Head of caudate nucleus (tissue), 42 donors: ENCODE measurements around the gene FAT1.
A peak's percentile ranks its signal among the peaks of the same experiment; 100 is the strongest.

Experiments used
- DNase-seq, 42 donors: peaks; one replicate each; pipeline versions ENCODE4 v3.0.0 to v3.0.0-alpha.2; 2020 to 2021; ENCODE audit warnings: mixed read lengths in 7 of 42
- intact Hi-C: fragments of 100-400 bp; cut with DNase I; formaldehyde crosslinking; loops from one replicate; pipeline ENCODE4 v1.15.0; 2022

The FAT1 gene

DNA sequence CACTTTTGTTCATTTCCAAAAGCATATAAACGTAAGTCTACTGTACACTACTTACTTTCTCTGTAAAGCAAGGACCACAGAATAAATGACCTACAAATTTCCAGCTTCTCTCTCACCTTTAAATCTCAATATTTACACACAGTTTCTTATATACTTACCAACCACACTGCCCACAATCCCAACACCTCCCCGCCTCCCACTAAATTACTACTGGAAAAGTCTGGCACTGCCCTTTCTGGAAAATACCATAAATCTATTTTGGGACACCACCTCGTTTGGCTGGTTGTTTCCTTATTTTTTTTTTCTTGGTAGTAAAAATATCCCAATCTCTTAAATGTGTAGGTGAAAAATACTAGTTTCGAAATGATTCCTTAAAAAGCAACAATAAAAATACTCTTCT is 19.6 kb downstream of the FAT1 start:
- DNase-seq = no peak
- intact Hi-C loops = no loop called here

DNA sequence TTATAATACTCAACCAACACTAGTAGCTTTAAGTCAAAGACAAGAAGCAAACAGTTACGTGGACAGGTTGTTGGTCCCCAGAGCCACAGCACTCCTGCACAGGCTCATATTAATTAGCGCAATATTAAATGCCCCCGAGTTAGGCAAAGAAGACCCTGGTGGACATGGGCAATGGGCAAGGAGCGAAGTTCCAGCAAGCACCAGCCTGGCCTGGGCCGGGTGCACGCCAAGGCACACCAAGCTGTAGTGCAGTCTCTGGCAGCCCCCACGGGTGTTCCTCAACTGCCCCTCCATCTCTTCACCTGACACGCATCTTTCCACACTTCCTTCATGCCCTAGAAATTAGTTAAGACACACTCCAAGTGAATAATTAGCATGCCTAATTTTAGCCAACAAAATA is 20.1 kb downstream of the FAT1 start:
- DNase-seq = no peak
- intact Hi-C loops = no loop called here

DNA sequence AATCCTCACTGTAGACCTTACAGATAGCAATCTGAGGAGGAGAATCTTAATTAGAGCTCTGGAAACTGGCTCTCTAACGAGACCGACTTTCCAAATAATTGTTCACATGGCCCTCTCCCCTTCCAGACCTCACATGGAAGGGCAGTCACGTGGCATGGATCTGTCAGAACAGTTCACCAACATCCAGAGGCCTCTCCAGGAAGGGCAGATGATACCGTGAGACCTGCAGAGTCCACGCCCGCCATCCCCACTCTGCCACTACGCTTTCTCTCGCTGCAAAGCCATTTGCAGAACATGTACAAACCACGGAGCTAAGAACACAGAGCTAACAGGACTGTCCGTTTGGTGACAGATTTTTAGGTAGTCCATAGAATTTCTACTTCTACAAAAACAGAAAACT is 20.7 kb downstream of the FAT1 start:
- intact Hi-C loops = no loop called here
- no peak for DNase-seq

DNA sequence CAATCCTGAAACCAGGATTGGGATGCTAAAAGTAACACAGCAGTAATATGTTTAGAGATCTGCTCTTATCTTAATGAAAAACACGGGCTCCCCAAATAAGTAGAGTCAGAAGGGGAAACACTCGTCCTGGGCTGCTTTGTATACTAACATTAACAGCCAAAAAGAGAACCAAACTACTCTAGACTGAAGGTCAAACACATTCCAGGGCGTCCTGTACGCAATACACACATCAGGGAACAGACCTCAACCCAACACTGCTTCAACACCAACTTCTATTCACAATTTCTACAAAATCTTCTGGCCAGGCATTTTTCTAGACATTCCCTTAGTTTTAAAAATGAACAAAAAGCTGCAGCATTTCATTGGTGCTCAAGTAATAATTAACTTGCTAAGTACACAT is 21.4 kb downstream of the FAT1 start:
- intact Hi-C loops = no loop called here
- no peak for DNase-seq

DNA sequence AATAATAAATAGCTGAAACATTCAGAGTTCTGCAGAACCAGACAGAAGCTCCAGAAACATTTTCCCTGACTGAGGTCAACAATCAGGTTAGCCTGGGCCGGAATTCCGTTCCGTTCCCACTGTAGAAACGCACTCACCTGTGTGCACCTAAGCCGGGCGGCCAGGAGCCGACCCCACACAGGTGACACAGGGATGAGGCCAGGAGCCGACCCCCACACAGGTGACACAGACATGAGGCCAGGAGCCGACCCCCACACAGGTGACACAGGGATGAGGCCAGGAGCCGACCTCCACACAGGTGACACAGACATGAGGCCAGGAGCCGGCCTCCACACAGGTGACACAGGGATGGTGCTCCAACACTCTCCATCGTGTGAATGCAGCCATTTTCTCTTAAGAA is 21.9 kb downstream of the FAT1 start:
- no peak for DNase-seq
- intact Hi-C loops = no loop called here

DNA sequence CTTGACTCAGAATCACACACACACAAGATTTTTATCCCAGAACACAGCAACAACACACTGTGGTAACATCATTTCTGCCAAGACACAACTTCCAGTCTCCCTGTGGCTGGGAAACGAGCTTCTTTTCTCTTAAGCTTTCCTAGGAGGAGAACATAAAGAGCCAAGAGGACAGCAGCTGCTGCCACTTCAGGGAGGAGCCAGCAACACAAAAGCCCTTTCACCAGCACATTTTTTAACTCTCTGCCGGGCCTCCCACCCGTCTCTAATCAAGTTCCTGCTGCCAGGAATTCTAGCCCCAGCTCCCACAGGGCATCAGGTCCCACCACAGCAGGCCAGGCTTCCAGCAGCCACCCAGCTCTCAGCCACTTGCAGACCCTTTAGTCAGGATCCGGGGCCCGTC is 22.4 kb downstream of the FAT1 start:
- intact Hi-C loops = no loop called here
- DNase-seq = peak in 7 of 42 donors; percentile 5 to 30 (median 22)

DNA sequence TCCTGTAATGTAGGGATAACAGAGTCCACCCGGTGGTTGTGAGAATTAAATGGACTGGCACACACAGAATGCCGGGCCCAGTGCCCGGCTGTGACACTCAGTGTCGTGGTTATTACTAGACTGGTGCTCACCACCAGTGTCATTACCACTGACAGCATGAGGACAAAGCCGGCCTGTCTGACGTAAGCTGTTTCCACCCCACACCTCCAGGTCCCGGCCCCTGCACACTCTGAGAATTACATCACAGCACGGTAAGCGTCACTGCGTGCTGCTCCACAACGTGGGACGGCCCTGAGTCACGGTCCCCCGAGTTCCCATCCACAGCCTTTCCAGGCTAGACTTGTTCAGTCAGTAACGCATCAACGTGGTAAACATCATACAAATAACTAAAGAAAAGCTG is 22.9 kb downstream of the FAT1 start:
- DNase-seq = peak in 20 of 42 donors; percentile 5 to 78 (median 42)
- intact Hi-C loops = no loop called here

DNA sequence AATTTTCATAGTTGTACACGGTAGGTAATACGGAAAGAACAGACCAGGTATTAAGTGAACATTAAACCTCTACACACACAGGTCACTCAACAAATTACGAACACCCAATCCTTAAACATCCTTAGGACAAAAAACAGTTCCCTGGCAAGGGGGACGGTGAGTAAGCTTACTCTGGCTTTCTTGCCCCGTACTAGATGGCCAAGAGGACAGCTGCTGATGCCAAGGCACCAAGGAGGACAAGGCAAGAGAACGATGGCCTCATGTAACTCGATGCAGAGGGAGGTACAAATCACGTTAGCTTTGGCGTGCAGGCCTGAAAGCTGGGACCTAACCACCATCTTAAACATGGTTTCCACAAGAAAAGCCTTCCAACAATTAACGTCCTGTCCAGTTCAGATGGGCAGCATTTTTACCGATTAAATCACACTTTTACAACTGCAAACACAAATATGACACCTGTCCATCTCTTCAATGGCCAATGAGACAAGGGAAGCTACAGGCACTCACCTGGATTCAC is 23.7 kb downstream of the FAT1 start:
- DNase-seq = peak in 4 of 42 donors; percentile 21 to 55 (median 34)
- intact Hi-C loops = no loop called here

DNA sequence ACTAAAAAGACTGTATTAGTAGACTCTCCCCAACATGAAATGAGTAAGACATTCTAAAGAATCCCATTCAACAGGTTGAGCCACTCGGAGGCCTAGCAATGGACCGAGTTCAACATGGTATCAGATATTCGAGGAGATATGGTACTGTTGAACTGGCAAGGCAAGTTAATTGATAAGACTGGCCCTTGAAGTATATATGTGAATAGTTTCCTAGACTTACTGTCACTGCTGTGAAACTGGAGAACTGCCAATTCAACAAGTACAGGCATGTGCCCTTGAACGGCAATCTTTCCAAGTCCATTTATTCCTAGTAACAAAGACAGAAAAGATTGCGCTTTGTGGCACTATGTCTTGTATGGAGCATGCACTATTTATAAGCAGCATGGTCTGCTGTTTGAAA is 24.4 kb downstream of the FAT1 start:
- no peak for DNase-seq
- intact Hi-C loops = no loop called here

DNA sequence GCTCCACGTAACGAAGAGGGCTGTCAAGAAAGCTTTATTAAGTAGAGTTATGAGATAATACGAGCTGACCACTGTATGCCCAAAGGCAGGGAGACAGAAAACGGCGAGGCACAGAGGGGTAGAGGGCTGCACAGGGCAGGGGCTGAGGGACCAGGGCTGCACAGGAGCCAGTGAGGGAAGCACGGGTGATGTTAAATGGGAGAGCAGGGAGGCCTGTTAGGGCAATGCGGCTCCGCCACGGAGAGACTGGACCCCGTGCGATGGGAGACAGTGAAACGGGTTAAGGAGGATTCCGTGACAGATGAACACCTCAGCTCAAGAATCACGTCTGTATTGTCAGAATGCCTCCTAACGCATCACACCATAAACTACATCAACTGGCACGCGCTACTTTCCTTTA is 25.1 kb downstream of the FAT1 start:
- intact Hi-C loops = no loop called here
- no peak for DNase-seq

DNA sequence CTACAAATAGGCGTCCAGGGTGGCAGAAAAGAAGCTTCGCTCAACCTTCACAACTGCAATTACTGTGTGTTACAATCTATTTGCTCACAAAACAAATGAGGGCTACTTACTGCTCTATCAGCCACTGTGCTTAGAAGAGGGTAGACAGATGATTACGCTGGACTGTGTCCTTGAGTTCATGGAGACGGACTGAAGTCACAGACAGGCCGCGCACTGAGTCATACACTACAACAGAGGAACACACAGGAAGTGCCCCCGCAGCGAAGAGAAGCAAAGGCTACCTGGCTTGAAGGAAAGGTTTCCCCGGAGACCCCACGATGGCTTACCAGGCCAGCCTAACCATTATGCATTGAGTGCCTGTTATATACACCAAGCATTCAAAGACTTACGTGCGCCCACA is 25.6 kb downstream of the FAT1 start:
- intact Hi-C loops = no loop called here
- DNase-seq = no peak

DNA sequence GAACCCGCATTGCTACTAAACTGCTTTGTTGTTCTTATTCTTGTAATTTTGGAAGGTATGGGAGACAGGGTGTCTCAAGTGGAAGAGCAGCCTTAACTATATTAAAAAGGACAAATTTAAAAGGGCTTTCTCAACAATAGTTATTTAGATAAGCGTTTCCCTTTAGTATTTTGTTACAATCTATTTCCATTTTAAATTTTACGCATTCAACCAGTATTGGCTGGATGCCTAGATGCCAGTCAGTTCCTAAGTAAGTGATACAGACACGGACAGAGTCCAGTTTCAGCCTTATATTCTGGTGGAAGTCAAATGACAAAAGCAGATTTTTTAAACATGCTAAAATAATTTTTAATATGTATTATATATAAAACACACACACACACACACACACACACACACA is 28.3 kb downstream of the FAT1 start:
- no peak for DNase-seq
- intact Hi-C loops = no loop called here

DNA sequence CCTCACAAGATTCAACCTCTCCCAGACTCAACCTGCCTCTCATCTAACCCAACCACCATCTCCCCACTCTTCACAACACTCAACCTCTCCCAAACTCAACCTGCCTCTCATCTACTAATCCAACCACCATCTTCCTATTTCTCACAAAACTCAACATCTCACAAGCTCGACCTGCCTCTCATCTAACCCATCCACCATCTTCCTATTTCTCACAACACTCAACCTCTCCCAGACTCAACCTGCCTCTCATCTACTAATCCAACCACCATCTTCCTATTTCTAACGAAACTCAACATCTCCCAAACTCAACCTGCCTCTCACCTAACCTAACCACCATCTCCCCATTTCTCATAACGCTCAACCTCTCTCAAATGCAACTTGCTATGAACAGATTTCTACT is 29.8 kb downstream of the FAT1 start:
- intact Hi-C loops = no loop called here
- DNase-seq = no peak

DNA sequence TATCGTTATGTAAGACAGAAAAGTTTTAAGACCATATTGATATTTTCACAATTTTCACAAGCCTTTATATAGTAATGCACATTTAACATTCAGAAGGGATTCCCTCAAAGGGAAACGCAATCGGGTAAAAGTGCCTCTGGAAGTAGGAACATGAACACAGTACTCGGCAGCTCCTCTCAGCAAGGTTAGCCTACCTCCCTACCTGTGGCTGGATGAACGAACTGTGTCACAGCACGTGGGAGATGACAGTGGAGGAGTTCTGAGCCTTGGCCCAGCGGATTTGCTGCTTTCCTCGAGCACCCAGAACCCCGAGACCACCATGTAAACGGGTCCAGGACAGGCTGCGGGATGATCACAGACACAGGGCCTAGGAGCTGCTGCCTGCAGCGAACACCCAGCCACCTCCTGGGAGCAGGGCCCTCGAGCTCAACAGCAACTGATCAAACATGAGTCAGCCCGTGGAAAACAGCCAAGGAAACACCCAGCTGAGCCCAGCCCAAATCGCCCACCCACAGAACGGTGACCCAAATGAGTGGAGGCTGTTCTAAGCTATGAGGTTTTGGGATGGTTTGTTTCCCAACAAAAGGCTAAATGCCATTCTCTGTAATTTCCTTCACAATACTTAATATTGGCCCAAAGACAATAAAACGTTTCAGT is 30.4 kb downstream of the FAT1 start:
- intact Hi-C loops = no loop called here
- DNase-seq = peak in 4 of 42 donors; percentile 27 to 70 (median 42)

DNA sequence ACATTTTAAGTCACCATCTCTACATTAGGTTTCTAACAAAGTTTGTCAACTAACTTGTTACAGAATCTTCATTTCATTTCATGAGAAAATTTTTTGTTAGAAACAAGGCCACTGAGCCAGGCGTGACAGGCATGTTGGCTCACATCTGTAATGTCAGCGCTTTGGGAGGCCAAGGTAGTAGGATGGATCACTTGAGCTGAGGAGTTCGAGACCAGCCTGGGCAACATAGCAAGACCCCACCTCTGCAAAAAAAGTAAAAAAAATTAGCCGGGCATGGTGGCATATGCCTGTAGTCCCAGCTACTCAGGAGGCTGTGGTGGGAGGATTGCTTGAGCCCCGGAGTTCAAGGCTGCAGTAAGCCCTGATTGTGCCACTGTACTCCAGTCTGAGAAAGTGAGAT is 32.3 kb downstream of the FAT1 start:
- intact Hi-C loops = no loop called here
- DNase-seq = no peak

DNA sequence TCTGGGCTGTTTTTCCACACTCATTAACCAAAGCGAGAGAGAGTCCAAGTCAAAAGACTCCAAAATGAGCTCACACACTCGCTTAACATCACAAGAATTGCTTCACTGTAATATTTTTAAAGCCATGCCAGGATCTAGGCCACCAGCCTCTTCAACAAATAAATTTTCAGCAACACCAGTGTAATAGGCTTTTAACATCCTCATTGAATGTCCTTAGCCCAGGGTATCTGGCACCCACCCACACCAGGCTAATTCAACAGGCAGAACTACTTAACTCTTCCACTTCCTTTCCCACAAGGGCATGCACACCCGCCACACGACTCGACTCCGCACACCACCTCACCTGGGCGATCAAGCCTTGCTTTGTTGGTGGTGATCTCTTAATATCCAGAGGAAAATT is 34.2 kb downstream of the FAT1 start:
- intact Hi-C loops = no loop called here
- DNase-seq = no peak

DNA sequence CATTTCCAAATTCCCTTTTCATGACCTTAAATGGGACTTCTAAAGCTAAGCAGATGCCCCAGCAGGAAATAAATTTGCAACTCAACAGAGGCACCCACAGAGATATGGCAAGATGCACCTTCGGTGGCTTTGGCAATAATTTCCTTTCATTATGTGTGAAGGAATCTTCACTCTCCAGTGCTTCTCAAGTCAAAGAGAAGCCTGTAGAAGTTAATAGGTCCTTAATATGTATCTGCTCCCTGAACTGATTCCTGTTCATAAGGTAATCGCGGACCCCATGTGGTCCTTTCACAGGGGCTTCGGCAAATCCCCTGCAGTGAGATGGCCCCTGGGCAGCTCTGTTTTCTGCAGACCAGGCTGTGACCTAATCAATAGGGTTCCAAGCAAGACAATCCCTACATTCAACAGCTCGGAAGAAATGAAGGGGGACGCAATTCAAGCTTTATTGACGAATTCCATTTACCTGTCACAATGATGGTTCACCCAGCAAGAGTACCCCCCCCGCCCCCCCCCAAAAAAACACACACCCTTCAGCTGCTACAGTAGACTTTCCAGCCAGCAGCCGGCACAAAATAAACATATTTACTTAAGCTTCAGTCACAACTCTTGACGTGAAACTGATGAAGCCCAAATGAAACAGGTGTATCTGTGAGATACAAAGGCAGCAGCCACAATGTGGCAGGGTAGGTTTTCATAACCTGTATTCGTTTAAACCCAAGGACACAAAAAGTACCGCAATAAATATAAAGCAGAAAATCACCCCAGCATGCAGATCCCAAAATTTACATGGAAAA is 35.3 kb downstream of the FAT1 start:
- no peak for DNase-seq
- intact Hi-C loops = no loop called here

DNA sequence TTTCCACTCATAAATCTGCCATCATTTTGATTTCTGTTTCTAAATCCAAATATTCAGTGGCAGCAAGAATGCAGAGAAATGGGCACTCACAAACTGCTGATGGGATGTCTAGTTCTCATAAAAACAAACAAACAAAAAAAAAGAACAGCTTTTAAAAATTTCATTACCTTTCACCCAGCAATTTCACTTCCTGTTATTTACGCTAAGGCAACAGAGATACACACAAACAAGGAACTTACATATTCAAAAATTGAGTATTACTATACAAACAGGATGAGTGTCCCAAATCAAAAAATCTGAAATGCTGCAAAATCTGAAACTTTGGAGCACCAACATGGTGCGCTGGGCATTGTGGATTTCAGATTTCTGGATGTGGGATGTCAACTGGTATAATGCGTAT is 36.4 kb downstream of the FAT1 start:
- no peak for DNase-seq
- intact Hi-C loops = no loop called here

DNA sequence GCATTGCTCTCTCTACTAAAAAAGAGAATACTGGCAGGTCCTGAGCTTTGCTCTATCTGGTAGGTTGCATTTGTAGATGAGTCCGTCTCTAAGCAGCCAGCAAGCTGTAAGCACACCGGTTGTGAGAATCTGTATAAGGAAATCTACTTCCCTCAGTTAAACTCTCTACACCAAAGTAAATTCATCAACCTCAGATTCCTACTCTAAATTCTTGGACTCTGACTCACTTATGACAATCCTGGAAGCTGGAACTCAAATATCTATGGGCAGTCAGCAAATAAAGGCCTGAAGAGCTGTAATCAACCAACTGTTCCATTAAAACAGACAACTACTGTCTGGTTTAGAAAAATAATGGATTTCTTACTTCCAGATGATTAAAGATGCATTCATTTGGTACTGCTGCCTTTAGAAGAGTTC is 37.9 kb downstream of the FAT1 start:
- intact Hi-C loops = no loop called here
- DNase-seq = no peak

DNA sequence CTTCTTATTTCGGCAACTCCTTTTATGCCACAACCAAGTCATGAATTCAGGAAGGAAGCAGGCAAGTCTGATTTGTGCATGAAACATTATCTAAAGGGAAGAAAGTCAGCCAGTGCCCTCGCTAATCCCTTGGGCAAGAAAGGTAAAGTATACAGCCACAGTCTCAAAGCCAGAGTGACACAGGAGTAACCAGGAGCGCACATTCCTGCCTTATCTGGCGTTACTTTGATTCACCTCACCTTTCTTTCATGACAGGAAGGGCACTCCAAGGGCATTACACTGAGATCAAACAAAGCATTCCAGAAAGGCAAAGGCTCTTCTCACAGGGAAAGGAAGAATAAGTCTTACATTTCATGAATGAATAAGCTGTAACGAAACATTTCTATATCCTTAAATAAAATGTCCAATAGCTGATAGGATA is 38.8 kb downstream of the FAT1 start:
- DNase-seq = no peak
- intact Hi-C loops = no loop called here

DNA sequence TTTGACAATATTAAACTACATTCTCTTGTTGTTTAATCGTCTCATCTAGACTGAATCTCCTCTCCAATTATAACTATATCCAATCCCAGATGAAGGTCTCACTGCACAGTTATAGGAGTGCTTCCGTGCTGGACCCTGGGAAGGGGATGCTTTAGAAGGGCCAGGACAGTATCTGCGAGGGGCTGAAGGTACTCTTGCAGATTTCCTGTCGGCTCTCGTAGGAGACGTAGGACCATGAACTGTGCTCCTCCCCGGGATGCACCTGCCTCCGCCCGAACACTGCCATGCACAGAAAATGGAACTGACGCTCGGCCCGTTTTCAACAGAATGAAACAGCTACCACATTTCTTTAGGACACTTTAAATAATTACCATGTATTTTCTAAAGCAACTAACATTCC is 39.4 kb downstream of the FAT1 start:
- DNase-seq = no peak
- intact Hi-C loops = no loop called here
